ENCODE data around the gene ZBTB4.

DNA sequence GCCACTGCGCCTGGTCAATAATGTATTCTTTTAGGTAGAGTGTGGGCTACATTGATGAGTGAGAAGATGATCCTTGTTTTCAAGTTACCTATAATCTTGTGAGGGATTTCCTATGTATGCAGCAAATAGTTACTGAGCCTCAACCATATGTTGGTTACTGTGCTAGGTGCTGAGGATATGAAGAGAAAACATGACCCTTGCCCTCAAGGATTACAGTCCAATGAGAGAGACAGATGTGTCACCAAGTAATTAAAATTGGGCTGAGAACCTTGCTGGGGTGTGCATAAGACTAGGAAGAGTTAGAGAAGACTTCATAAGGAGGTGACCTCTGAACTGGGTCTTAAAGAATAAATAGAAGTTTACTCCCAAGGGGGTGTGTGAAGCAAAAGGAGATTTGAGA lies 12.2 kb upstream of the ZBTB4 start:
- no peak for TF ChIP-seq POLR2A (IDR thresholded peaks at IDR 0.05)
- TF ChIP-seq, protein P1, sequence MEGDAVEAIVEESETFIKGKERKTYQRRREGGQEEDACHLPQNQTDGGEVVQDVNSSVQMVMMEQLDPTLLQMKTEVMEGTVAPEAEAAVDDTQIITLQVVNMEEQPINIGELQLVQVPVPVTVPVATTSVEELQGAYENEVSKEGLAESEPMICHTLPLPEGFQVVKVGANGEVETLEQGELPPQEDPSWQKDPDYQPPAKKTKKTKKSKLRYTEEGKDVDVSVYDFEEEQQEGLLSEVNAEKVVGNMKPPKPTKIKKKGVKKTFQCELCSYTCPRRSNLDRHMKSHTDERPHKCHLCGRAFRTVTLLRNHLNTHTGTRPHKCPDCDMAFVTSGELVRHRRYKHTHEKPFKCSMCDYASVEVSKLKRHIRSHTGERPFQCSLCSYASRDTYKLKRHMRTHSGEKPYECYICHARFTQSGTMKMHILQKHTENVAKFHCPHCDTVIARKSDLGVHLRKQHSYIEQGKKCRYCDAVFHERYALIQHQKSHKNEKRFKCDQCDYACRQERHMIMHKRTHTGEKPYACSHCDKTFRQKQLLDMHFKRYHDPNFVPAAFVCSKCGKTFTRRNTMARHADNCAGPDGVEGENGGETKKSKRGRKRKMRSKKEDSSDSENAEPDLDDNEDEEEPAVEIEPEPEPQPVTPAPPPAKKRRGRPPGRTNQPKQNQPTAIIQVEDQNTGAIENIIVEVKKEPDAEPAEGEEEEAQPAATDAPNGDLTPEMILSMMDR (IDR thresholded peaks at IDR 0.05) = no peak
- no peak for TF ChIP-seq EP300 (IDR thresholded peaks at IDR 0.05)

All from tibial nerve (tissue), 4 donors.